K562 (cell line): ENCODE results near the gene PROM2. TPM values are rescaled to one million over a fixed set of nuclear protein-coding genes. Genes with fewer than 3 reads are reported as not detected.

Source experiments
- ATAC-seq: fragments of 200-7000 bp; cut with Tn5 transposase; 3 replicates; pipeline ENCODE4 v1.9.1; 2020; ENCODE audit warnings: moderate library complexity
- BruUV-seq: library from RNA; stranded (reverse); fragments of 400-500 nt; replicated peaks from 2 replicates; lab custom pipeline; 2021; lab: Mats Ljungman, UMichigan
- CTCF ChIA-PET: fragments of 300-600 bp; formaldehyde crosslinking; extraction: SDS; loops from one replicate; lab custom pipeline; 2021; ENCODE audit warnings: low intra/inter-chr PET ratio; lab: Yijun Ruan, JAX
- POLR2A ChIA-PET: fragments of 300-600, 350-650 bp; sonication (Branson Sonifier 250); formaldehyde crosslinking; extraction: SDS; loops from one replicate; lab custom pipeline; 2021; ENCODE audit warnings: antibody characterized with exemption, inconsistent platforms; lab: Yijun Ruan, JAX
- DNase-seq, 4 experiments: peaks; one replicate each; pipeline versions ENCODE4 v3.0.0 to v3.0.0-alpha.2; 2011 to 2018; ENCODE audit warnings: low spot score in 3 of 4, mixed read lengths in 3 of 4; ENCODE audit errors: extremely low read depth in 1 of 4
- FAIRE-seq: peaks from 2 replicates; lab custom pipeline; 2011; peaks lifted over from hg19 to GRCh38; lab: Jason Lieb, UNC
- H2AFZ ChIP-seq: 2 replicates; pipeline ENCODE4 v1.6.0; 2011; ENCODE audit warnings: low read depth, low read length, control low read depth, inconsistent platforms
- H3K27ac ChIP-seq: fragments of 200-600 bp; 3 replicates; pipeline ENCODE4 v1.8.0; 2011; ENCODE audit warnings: low read depth, mild to moderate bottlenecking, control low read depth, inconsistent platforms, low read length, moderate library complexity, mixed read lengths; ENCODE audit errors: extremely low read depth
- H3K27me3 ChIP-seq, 2 experiments: fragments of 300-600 bp in 1 of 2; 2 replicates in 1 of 2; 3 replicates in 1 of 2; pipeline versions ENCODE4 v1.6.0 to v1.8.0; 2011; ENCODE audit warnings: inconsistent platforms in 2 of 2, low read length in 2 of 2, mild to moderate bottlenecking in 1 of 2, mixed read lengths in 1 of 2, moderate library complexity in 1 of 2; ENCODE audit not compliant: control insufficient read depth in 2 of 2, insufficient read depth in 2 of 2
- H3K36me3 ChIP-seq: fragments of 300-600 bp; 3 replicates; pipeline ENCODE4 v1.8.0; 2011; ENCODE audit warnings: mild to moderate bottlenecking, low read length, inconsistent platforms; ENCODE audit not compliant: control insufficient read depth, insufficient read depth
- H3K4me1 ChIP-seq, 2 experiments: fragments of 200-600 bp in 1 of 2; replicated peaks in 1 of 2; 2 replicates in 1 of 2; 3 replicates in 1 of 2; pipeline versions ENCODE4 v1.5.1 to v1.8.0; 2011; ENCODE audit warnings: inconsistent platforms in 2 of 2, low read length in 2 of 2, mild to moderate bottlenecking in 1 of 2, mixed read lengths in 1 of 2, moderate library complexity in 1 of 2; ENCODE audit not compliant: control insufficient read depth in 2 of 2, insufficient read depth in 2 of 2
- H3K4me2 ChIP-seq: 2 replicates; pipeline ENCODE4 v1.6.1; 2011; ENCODE audit warnings: low read length, control low read depth, inconsistent platforms, mixed read lengths; ENCODE audit not compliant: insufficient read depth
- H3K4me3 ChIP-seq: fragments of 200-600 bp; sonication (generic), shearing (Covaris generic); 2 replicates; pipeline ENCODE4 v1.5.1; 2016; ENCODE audit warnings: control low read depth, inconsistent platforms
- H3K79me2 ChIP-seq: fragments of 200-600 bp; 3 replicates; pipeline ENCODE4 v1.8.0; 2011; ENCODE audit warnings: low read length, inconsistent platforms; ENCODE audit not compliant: control insufficient read depth, insufficient read depth
- H3K9ac ChIP-seq, 2 experiments: 2 replicates each; pipeline versions ENCODE4 v1.6.0 to v1.6.1; 2011; ENCODE audit warnings: low read depth in 2 of 2, low read length in 2 of 2, control low read depth in 1 of 2, inconsistent platforms in 1 of 2, mild to moderate bottlenecking in 1 of 2, mixed read lengths in 1 of 2; ENCODE audit not compliant: insufficient read depth in 1 of 2
- H3K9me1 ChIP-seq: one replicate; pipeline ENCODE4 v1.6.0; 2011; ENCODE audit warnings: inconsistent platforms, mild to moderate bottlenecking, low read length, moderate library complexity; ENCODE audit not compliant: control insufficient read depth, insufficient read depth
- H3K9me3 ChIP-seq: replicated peaks from 2 replicates; pipeline ENCODE4 v1.5.1; 2011; ENCODE audit warnings: low read depth, low read length, inconsistent platforms; ENCODE audit not compliant: control insufficient read depth, insufficient read depth
- H4K20me1 ChIP-seq: replicated peaks from 2 replicates; pipeline ENCODE4 v1.6.1; 2011; ENCODE audit warnings: low read length, inconsistent platforms, mixed read lengths; ENCODE audit not compliant: control insufficient read depth, insufficient read depth
- ATF6 ChIP-seq: sonication (generic); formaldehyde crosslinking; IDR thresholded peaks from 2 replicates; pipeline ENCODE4 v1.4.0; 2020; ENCODE audit warnings: mild to moderate bottlenecking, missing genetic modification reagents
- CEBPB ChIP-seq: fragments of 450-650 bp; IDR thresholded peaks from 2 replicates; pipeline ENCODE4 v1.6.1; 2016; ENCODE audit warnings: missing genetic modification characterization, missing compliant biosample characterization
- DMBX1 ChIP-seq: fragments of 250-450 bp; sonication (Bioruptor Pico); IDR thresholded peaks from 2 replicates; pipeline ENCODE4 v1.8.0; 2022; ENCODE audit warnings: inconsistent platforms, mild to moderate bottlenecking, moderate library complexity, borderline replicate concordance
- ELF2 ChIP-seq: fragments of 250-450 bp; sonication (Bioruptor Pico); IDR thresholded peaks from 2 replicates; pipeline ENCODE4 v1.5.0; 2021; ENCODE audit warnings: mild to moderate bottlenecking
- HDAC3 ChIP-seq: fragments of 450-650 bp; IDR thresholded peaks from 2 replicates; pipeline ENCODE4 v1.6.1; 2018; ENCODE audit warnings: borderline replicate concordance, mild to moderate bottlenecking, moderate library complexity; ENCODE audit not compliant: partially characterized antibody
- KLF1 ChIP-seq: fragments of 450-650 bp; IDR thresholded peaks from 2 replicates; pipeline ENCODE4 v1.6.1; 2016; ENCODE audit warnings: missing genetic modification characterization, missing compliant biosample characterization
- TEAD1 ChIP-seq, 2 experiments: fragments of 450-650 bp in 1 of 2; sonication (generic) in 1 of 2; formaldehyde crosslinking; IDR thresholded peaks; 2 replicates each; pipeline versions ENCODE4 v1.4.0 to v1.8.0; 2020 to 2022; ENCODE audit warnings: mild to moderate bottlenecking in 2 of 2, missing genetic modification reagents in 1 of 2
- ZBTB9 ChIP-seq: fragments of 450-650 bp; formaldehyde crosslinking; IDR thresholded peaks from 2 replicates; pipeline ENCODE4 v1.4.0; 2020; ENCODE audit warnings: mild to moderate bottlenecking, moderate library complexity
- ZNF146 ChIP-seq: IDR thresholded peaks from one replicate; pipeline ENCODE4 v1.6.1; 2018; ENCODE audit warnings: missing compliant biosample characterization; ENCODE audit not compliant: unreplicated experiment
- ZNF41 ChIP-seq: fragments of 250-450 bp; sonication (Bioruptor Pico); conservative IDR thresholded peaks from 2 replicates; pipeline ENCODE4 v1.4.0; 2020; ENCODE audit warnings: mild to moderate bottlenecking
- ZNF696 ChIP-seq: fragments of 250-450 bp; sonication (Bioruptor Pico); conservative IDR thresholded peaks from 2 replicates; pipeline ENCODE4 v1.4.0; 2020; ENCODE audit warnings: mild to moderate bottlenecking, moderate library complexity
- ZNF785 ChIP-seq: fragments of 250-450 bp; sonication (Bioruptor Pico); IDR thresholded peaks from 2 replicates; pipeline ENCODE4 v1.4.0; 2020; ENCODE audit warnings: mild to moderate bottlenecking
- ZNF830 ChIP-seq: fragments of 250-450 bp; sonication (Bioruptor Pico); IDR thresholded peaks from 2 replicates; pipeline ENCODE4 v1.5.0; 2021; ENCODE audit warnings: mild to moderate bottlenecking
- WGBS: fragments of 100-300 bp; shearing (Covaris generic); methylation state at CpG from one replicate; pipeline ENCODE4 v1.1.6; 2016; ENCODE audit warnings: low coverage, mixed read lengths; ENCODE audit not compliant: insufficient coverage; ENCODE audit errors: missing lambda C conversion rate; 5-methylcytosine and 5-hydroxymethylcytosine counted together
- in situ Hi-C: fragments of 300-500 bp; cut with MboI; formaldehyde crosslinking; loops from 4 replicates; pipeline ENCODE4 v1.15.0; 2018; ENCODE audit warnings: inconsistent platforms, mixed read lengths
- intact Hi-C: fragments of 100-400 bp; cut with micrococcal nuclease; formaldehyde crosslinking; loops from 2 replicates; pipeline ENCODE4 v1.14.2; 2022
- polyA plus RNA-seq, 8 experiments: library from polyadenylated mRNA; depleted of rRNA in 4 of 8; stranded (reverse) in 5 of 8; unstranded in 3 of 8; fragments of >200 nt; fragmentation: Nextera tagmentation in 2 of 8; fragmentation: Illumina TruSeq in 1 of 8; extraction: Ambion mirVana in 2 of 8; extraction: Trizol in 1 of 8; gene quantifications; 2 replicates each; pipeline versions ENCODE4 v1.2.1 to v1.2.3, GENCODE V29; 2011 to 2014; ENCODE audit warnings: inconsistent platforms in 1 of 8, missing spikeins in 1 of 8
- total RNA-seq, 7 experiments: library from RNA; depleted of rRNA in 6 of 7; stranded (reverse); fragments of >200 nt in 6 of 7; fragmentation: Illumina TruSeq in 2 of 7; extraction: Trizol in 2 of 7; gene quantifications; 2 replicates each; pipeline versions ENCODE4 v1.2.1 to v1.2.3, GENCODE V29; 2011 to 2021; ENCODE audit warnings: low replicate concordance in 1 of 7

PROM2 gene
- total and polyA plus RNA-seq, 9 of the 15 experiments (the other 6 are each of a cell fraction or from before 2014, with no cell fraction given) = not detected

- TF ChIP-seq ATF6 (CRISPR knock-in tag) (no peak), ZNF41 (CRISPR knock-in tag) (no peak), KLF1 (tag) (no peak), ZBTB9 (CRISPR knock-in tag) (no peak), ZNF830 (no peak)
These were observed 1.5 kb upstream of the PROM2 start (continued) for GRCh38 chr2:95272781-95273180.

GRCh38 chr2:95273566-95274290 lies 521 bp upstream of the PROM2 start:
- 2% methylated on average over 11 of the region's 11 CpGs for WGBS
- in situ Hi-C loops (no loop called here), intact Hi-C loops (no loop called here)
- no peak overlapping the region for H3K9ac ChIP-seq
- no peak overlapping the region for H3K4me2 ChIP-seq
- H3K27ac ChIP-seq = no peak overlapping the region
- peaks cover 0 to 18% of the 10 kb centered on the region in 2 experiments; a peak in 3 of 5 replicates for H3K4me1 ChIP-seq
- TF ChIP-seq HDAC3 = no peak
- no peak for TF ChIP-seq ELF2 (CRISPR knock-in tag)
- no peak for TF ChIP-seq CEBPB (tag)
- no peak for TF ChIP-seq ZNF785 (CRISPR knock-in tag)
- no peak for TF ChIP-seq TEAD1 (CRISPR knock-in tag; IDR thresholded peaks at IDR 0.05)
- no peak for TF ChIP-seq ZNF146 (CRISPR knock-in tag)
- no peak for TF ChIP-seq DMBX1 (CRISPR knock-in tag)
- TF ChIP-seq ZNF696 (CRISPR knock-in tag) = no peak
- BruUV-seq = no TSS peak
- ChIA-PET POLR2A (interaction anchor here (0.9 kb wide), 1 partner anchor 195 kb away, joined by 3 read pairs; no protein-coding TSS in a partner anchor), CTCF (no interaction called here)
- no peaks in the 10 kb centered on the region; the same call in 1 of the 2 replicates for H4K20me1 ChIP-seq
- H3K9me3 ChIP-seq = no peaks in the 10 kb centered on the region
- peaks cover 5 to 42% of the 10 kb centered on the region in 2 experiments; a peak in 4 of 5 replicates for H3K27me3 ChIP-seq
- no peaks in the 10 kb centered on the region for H3K79me2 ChIP-seq
- H3K4me3 ChIP-seq = no peak overlapping the region
- H3K9me1 ChIP-seq = no peaks in the 10 kb centered on the region
- ATAC-seq (no peak), DNase-seq (no peak), FAIRE-seq (no peak)
- H3K36me3 ChIP-seq = no peaks in the 10 kb centered on the region
- no peak overlapping the region for H2AFZ ChIP-seq
